Measurements from ENCODE around the gene GXYLT1.

The GXYLT1 gene

GRCh38 chr12:42084522-42084921 is 60.2 kb downstream of the GXYLT1 start:
- TF ChIP-seq FOXP2 (optimal IDR thresholded peaks at IDR 0.05; ENCODE audit: borderline replicate concordance, extremely low read depth, extremely low read length, insufficient read depth) (no peak), SIN3A (IDR thresholded peaks at IDR 0.05; ENCODE audit: borderline replicate concordance, insufficient read depth, low read length) (no peak), TAF1 (IDR thresholded peaks at IDR 0.05; ENCODE audit: borderline replicate concordance, insufficient read depth, low read length) (no peak), POLR2AphosphoS5 (IDR thresholded peaks at IDR 0.05; ENCODE audit: low read depth, low read length) (no peak), REST (IDR thresholded peaks at IDR 0.05; ENCODE audit: insufficient read depth in 1 of 2, low read depth in 2 of 2, low read length in 2 of 2) (no peak)

GRCh38 chr12:42076976-42077375 is 67.7 kb downstream of the GXYLT1 start:
- TF ChIP-seq REST (IDR thresholded peaks at IDR 0.05; ENCODE audit: insufficient read depth in 1 of 2, low read depth in 2 of 2, low read length in 2 of 2) (no peak), POLR2AphosphoS5 (IDR thresholded peaks at IDR 0.05; ENCODE audit: low read depth, low read length) (no peak), TAF1 (IDR thresholded peaks at IDR 0.05; ENCODE audit: borderline replicate concordance, insufficient read depth, low read length) (no peak), SIN3A (IDR thresholded peaks at IDR 0.05; ENCODE audit: borderline replicate concordance, insufficient read depth, low read length) (no peak), FOXP2 (optimal IDR thresholded peaks at IDR 0.05; ENCODE audit: borderline replicate concordance, extremely low read depth, extremely low read length, insufficient read depth) (no peak)

GRCh38 chr12:42070036-42070435 is 74.6 kb downstream of the GXYLT1 start:
- TF ChIP-seq FOXP2 (optimal IDR thresholded peaks at IDR 0.05; ENCODE audit: borderline replicate concordance, extremely low read depth, extremely low read length, insufficient read depth) = no peak
- no peak for TF ChIP-seq REST (IDR thresholded peaks at IDR 0.05; ENCODE audit: insufficient read depth in 1 of 2, low read depth in 2 of 2, low read length in 2 of 2)
- no peak for TF ChIP-seq POLR2AphosphoS5 (IDR thresholded peaks at IDR 0.05; ENCODE audit: low read depth, low read length)
- TF ChIP-seq TAF1 (IDR thresholded peaks at IDR 0.05; ENCODE audit: borderline replicate concordance, insufficient read depth, low read length) = no peak

- no peak for TF ChIP-seq REST (IDR thresholded peaks at IDR 0.05; ENCODE audit: insufficient read depth in 1 of 2, low read depth in 2 of 2, low read length in 2 of 2)
- no peak for TF ChIP-seq SIN3A (IDR thresholded peaks at IDR 0.05; ENCODE audit: borderline replicate concordance, insufficient read depth, low read length)
- TF ChIP-seq TAF1 (IDR thresholded peaks at IDR 0.05; ENCODE audit: borderline replicate concordance, insufficient read depth, low read length) = no peak
- TF ChIP-seq FOXP2 (optimal IDR thresholded peaks at IDR 0.05; ENCODE audit: borderline replicate concordance, extremely low read depth, extremely low read length, insufficient read depth) = no peak
- TF ChIP-seq POLR2AphosphoS5 (IDR thresholded peaks at IDR 0.05; ENCODE audit: low read depth, low read length) = no peak
Measured at GRCh38 chr12:42059127-42059526, 85.5 kb downstream of the GXYLT1 start.

GRCh38 chr12:42056130-42056529 is 88.5 kb downstream of the GXYLT1 start:
- TF ChIP-seq SIN3A (IDR thresholded peaks at IDR 0.05; ENCODE audit: borderline replicate concordance, insufficient read depth, low read length) = no peak
- no peak for TF ChIP-seq REST (IDR thresholded peaks at IDR 0.05; ENCODE audit: insufficient read depth in 1 of 2, low read depth in 2 of 2, low read length in 2 of 2)
- TF ChIP-seq POLR2AphosphoS5 (IDR thresholded peaks at IDR 0.05; ENCODE audit: low read depth, low read length) = no peak
- no peak for TF ChIP-seq TAF1 (IDR thresholded peaks at IDR 0.05; ENCODE audit: borderline replicate concordance, insufficient read depth, low read length)
- TF ChIP-seq FOXP2 (optimal IDR thresholded peaks at IDR 0.05; ENCODE audit: borderline replicate concordance, extremely low read depth, extremely low read length, insufficient read depth) = no peak

Data from PFSK-1 (cell line).